ENCODE data around the gene CMSS1.

DNA sequence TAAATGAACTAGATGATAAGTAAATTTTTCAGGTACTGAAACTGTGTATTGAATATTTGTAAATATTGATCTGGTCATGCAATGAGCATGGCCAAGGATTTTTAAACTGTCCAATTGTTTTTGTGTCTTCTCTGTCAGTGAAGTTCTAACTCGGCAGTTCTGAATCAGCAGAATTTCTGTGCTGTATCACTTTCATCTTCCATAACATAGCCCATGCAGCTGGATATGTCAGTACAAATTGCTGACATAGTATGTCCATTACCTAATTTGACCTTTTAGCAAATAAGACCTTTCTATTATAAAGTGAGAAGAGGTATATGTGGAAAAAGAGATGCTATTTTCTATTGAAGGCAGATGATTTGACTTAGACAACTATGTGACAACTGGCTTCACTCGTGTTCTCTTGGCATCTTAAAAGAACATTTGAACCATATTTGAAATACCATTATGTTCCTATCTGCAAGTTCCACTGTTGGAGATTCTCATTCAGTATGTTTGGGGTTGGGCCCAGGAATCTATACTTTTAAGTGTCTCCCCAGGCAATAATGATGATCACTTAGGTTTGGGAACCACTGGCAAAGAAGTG is 90.4 kb downstream of the CMSS1 start:
- TF ChIP-seq HOXA7 (CRISPR knock-in tag; IDR thresholded peaks at IDR 0.05) (no peak), EHMT2 (IDR thresholded peaks at IDR 0.05; ENCODE audit: low read depth) (no peak), ZNF302 (CRISPR knock-in tag; IDR thresholded peaks at IDR 0.05) (no peak), SMC3 (IDR thresholded peaks at IDR 0.05) (no peak), CHD2 (IDR thresholded peaks at IDR 0.05; ENCODE audit: low read length, partially characterized antibody) (no peak), POLR2A (IDR thresholded peaks at IDR 0.05; ENCODE audit: low read length) (no peak), MAFK (IDR thresholded peaks at IDR 0.05; ENCODE audit: partially characterized antibody) (peak; percentile 65), RFX5 (IDR thresholded peaks at IDR 0.05) (no peak), HDAC2 (IDR thresholded peaks at IDR 0.05) (no peak)
- TF ChIP-seq, protein P1, sequence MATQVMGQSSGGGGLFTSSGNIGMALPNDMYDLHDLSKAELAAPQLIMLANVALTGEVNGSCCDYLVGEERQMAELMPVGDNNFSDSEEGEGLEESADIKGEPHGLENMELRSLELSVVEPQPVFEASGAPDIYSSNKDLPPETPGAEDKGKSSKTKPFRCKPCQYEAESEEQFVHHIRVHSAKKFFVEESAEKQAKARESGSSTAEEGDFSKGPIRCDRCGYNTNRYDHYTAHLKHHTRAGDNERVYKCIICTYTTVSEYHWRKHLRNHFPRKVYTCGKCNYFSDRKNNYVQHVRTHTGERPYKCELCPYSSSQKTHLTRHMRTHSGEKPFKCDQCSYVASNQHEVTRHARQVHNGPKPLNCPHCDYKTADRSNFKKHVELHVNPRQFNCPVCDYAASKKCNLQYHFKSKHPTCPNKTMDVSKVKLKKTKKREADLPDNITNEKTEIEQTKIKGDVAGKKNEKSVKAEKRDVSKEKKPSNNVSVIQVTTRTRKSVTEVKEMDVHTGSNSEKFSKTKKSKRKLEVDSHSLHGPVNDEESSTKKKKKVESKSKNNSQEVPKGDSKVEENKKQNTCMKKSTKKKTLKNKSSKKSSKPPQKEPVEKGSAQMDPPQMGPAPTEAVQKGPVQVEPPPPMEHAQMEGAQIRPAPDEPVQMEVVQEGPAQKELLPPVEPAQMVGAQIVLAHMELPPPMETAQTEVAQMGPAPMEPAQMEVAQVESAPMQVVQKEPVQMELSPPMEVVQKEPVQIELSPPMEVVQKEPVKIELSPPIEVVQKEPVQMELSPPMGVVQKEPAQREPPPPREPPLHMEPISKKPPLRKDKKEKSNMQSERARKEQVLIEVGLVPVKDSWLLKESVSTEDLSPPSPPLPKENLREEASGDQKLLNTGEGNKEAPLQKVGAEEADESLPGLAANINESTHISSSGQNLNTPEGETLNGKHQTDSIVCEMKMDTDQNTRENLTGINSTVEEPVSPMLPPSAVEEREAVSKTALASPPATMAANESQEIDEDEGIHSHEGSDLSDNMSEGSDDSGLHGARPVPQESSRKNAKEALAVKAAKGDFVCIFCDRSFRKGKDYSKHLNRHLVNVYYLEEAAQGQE (IDR thresholded peaks at IDR 0.05), result no peak
- TF ChIP-seq, protein P2, sequence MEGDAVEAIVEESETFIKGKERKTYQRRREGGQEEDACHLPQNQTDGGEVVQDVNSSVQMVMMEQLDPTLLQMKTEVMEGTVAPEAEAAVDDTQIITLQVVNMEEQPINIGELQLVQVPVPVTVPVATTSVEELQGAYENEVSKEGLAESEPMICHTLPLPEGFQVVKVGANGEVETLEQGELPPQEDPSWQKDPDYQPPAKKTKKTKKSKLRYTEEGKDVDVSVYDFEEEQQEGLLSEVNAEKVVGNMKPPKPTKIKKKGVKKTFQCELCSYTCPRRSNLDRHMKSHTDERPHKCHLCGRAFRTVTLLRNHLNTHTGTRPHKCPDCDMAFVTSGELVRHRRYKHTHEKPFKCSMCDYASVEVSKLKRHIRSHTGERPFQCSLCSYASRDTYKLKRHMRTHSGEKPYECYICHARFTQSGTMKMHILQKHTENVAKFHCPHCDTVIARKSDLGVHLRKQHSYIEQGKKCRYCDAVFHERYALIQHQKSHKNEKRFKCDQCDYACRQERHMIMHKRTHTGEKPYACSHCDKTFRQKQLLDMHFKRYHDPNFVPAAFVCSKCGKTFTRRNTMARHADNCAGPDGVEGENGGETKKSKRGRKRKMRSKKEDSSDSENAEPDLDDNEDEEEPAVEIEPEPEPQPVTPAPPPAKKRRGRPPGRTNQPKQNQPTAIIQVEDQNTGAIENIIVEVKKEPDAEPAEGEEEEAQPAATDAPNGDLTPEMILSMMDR (IDR thresholded peaks at IDR 0.05), result no peak

Data from A549 (cell line).